HEK293 (cell line): Measurements from ENCODE around the gene SUPT3H.

Experiments used
- ELK4 ChIP-seq: IDR thresholded peaks from 2 replicates; pipeline ENCODE4 v1.6.1; 2011; ENCODE audit warnings: mild to moderate bottlenecking, low read depth, low read length, borderline replicate concordance
- PRDM1 ChIP-seq: fragments of 450-650 bp; formaldehyde crosslinking; IDR thresholded peaks from 2 replicates; pipeline ENCODE4; 2016; ENCODE audit warnings: missing biosample characterization, missing genetic modification characterization
- REST ChIP-seq: fragments of 450-650 bp; formaldehyde crosslinking; IDR thresholded peaks from 2 replicates; pipeline ENCODE4 v1.5.1; 2016; ENCODE audit warnings: missing biosample characterization, missing genetic modification characterization
- ZNF121 ChIP-seq: fragments of 450-650 bp; formaldehyde crosslinking; IDR thresholded peaks from 2 replicates; pipeline ENCODE4 v1.5.1; 2016; ENCODE audit warnings: missing biosample characterization, missing genetic modification characterization
- ZNF138 ChIP-seq: fragments of 450-650 bp; formaldehyde crosslinking; IDR thresholded peaks from 2 replicates; pipeline ENCODE4 v1.5.1; 2016; ENCODE audit warnings: missing biosample characterization, missing genetic modification characterization, borderline replicate concordance
- ZNF664 ChIP-seq: fragments of 450-650 bp; formaldehyde crosslinking; IDR thresholded peaks from 2 replicates; pipeline ENCODE4 v1.5.1; 2016; ENCODE audit warnings: missing biosample characterization, missing genetic modification characterization
- ZNF777 ChIP-seq: fragments of 450-650 bp; formaldehyde crosslinking; IDR thresholded peaks from 2 replicates; pipeline ENCODE4 v1.5.1; 2017; ENCODE audit warnings: missing biosample characterization, missing genetic modification characterization, borderline replicate concordance
- ZNF792 ChIP-seq: fragments of 450-650 bp; formaldehyde crosslinking; IDR thresholded peaks from 2 replicates; pipeline ENCODE4 v1.5.1; 2016; ENCODE audit warnings: missing biosample characterization, missing genetic modification characterization
- TF ChIP-seq, protein P1 (sequence below): fragments of 450-650 bp; formaldehyde crosslinking; IDR thresholded peaks from 2 replicates; pipeline ENCODE4 v1.5.1; 2016; ENCODE audit warnings: missing biosample characterization, missing genetic modification characterization
- TF ChIP-seq, protein P2 (sequence below): fragments of 450-650 bp; formaldehyde crosslinking; IDR thresholded peaks from 2 replicates; pipeline ENCODE4 v1.5.1; 2017; ENCODE audit warnings: missing biosample characterization, mild to moderate bottlenecking, missing genetic modification characterization, moderate library complexity

GRCh38 chr6:44915111-44915510 is 462.6 kb downstream of the SUPT3H start:
- TF ChIP-seq ZNF138 (no peak), ELK4 (no peak), ZNF121 (no peak), ZNF664 (tag by site-specific recombination) (no peak), REST (no peak), PRDM1 (no peak), ZNF792 (tag by site-specific recombination) (no peak), ZNF777 (tag by site-specific recombination) (no peak)
- TF ChIP-seq, protein P1, sequence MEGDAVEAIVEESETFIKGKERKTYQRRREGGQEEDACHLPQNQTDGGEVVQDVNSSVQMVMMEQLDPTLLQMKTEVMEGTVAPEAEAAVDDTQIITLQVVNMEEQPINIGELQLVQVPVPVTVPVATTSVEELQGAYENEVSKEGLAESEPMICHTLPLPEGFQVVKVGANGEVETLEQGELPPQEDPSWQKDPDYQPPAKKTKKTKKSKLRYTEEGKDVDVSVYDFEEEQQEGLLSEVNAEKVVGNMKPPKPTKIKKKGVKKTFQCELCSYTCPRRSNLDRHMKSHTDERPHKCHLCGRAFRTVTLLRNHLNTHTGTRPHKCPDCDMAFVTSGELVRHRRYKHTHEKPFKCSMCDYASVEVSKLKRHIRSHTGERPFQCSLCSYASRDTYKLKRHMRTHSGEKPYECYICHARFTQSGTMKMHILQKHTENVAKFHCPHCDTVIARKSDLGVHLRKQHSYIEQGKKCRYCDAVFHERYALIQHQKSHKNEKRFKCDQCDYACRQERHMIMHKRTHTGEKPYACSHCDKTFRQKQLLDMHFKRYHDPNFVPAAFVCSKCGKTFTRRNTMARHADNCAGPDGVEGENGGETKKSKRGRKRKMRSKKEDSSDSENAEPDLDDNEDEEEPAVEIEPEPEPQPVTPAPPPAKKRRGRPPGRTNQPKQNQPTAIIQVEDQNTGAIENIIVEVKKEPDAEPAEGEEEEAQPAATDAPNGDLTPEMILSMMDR (tag by site-specific recombination): no peak
- TF ChIP-seq, protein P2, sequence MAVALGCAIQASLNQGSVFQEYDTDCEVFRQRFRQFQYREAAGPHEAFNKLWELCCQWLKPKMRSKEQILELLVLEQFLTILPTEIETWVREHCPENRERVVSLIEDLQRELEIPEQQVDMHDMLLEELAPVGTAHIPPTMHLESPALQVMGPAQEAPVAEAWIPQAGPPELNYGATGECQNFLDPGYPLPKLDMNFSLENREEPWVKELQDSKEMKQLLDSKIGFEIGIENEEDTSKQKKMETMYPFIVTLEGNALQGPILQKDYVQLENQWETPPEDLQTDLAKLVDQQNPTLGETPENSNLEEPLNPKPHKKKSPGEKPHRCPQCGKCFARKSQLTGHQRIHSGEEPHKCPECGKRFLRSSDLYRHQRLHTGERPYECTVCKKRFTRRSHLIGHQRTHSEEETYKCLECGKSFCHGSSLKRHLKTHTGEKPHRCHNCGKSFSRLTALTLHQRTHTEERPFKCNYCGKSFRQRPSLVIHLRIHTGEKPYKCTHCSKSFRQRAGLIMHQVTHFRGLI (tag by site-specific recombination): no peak
